NOMO-1 (cell line): ENCODE measurements around the gene CERS1.

Source experiments
- DNase-seq, 2 experiments: peaks; one replicate each; lab custom pipeline; 2025; ENCODE audit not compliant: unreplicated experiment in 2 of 2; lab: John Stamatoyannopoulos, UW

CERS1 gene

DNA sequence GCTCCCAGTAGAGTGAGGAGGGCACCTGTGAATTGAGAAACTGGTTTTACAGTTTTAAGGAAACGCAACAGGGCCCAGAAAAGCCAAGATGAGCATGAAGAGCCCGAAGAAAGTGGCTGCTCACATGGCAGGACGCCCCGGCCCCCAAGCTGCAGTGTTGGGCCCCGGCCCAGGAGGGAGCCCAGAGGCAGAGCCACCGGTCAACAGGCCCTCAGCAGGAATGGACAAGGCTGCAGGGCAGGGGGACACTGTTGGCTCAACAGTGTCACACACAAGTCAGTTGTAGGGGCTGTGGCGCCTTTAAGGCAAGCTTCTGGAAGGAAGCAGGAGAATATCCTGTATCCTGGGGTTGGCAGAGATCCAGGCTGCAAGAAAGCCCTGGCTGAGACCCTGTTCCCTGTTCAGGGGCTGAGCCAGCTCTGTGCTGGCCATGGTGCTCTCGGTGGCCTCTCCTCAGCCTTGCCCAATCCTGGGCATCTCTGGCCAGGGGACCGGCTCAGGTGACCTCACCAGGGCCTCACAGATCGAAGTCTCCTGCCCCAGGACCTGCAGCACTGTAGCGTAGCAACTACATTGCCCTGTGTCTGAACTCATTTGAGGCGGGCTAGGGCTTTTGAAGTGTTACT is 36.2 kb downstream of the CERS1 start:
- no peak for DNase-seq

DNA sequence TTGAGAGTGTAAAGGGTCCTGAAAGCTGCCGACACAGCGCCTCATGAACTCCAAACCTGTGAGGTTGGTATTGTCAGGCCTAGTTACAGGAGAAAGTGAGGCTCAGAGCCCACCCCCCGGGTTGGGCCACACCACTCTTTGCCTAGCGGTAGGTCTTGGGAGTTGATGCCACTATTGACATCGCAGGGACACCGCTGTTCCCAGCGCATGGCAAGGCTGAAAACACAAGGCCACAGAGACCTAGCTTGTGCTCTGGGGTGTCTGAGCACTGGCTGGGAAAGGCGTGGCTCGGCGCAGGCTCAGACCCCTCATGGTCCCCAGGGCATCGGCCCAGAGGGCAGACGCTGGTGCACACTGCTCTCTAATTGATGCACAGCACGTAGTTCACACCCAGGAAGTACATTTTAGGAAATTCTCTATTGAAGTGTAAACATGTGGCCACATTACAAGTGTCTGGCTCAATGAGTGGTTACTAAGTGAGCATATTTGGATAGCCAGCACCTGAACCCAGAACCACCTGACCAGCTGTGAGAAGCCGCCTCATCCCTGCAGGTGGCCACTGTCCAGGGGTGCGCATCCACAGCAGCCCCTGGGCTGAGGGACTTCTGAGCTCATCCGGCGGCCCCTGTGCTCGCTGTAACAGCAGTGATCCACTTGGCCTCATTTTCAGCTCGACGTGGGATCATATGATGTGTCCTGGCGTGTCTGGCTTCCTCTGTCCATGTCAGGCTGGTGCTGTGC is 36.9 kb downstream of the CERS1 start:
- no peak for DNase-seq

DNA sequence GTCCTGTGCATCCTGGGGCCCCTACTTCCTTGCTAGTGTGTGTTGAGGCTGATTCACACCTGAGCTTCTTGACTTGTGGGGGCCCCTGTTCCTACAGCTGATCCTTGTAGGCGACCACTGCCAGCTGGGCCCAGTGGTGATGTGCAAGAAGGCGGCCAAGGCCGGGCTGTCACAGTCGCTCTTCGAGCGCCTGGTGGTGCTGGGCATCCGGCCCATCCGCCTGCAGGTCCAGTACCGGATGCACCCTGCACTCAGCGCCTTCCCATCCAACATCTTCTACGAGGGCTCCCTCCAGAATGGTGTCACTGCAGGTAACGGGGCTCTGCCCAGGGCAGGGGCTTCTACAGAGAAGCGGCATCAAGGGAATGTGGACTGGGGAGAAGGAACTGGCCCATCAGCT is 38.7 kb downstream of the CERS1 start:
- DNase-seq: no peak

DNA sequence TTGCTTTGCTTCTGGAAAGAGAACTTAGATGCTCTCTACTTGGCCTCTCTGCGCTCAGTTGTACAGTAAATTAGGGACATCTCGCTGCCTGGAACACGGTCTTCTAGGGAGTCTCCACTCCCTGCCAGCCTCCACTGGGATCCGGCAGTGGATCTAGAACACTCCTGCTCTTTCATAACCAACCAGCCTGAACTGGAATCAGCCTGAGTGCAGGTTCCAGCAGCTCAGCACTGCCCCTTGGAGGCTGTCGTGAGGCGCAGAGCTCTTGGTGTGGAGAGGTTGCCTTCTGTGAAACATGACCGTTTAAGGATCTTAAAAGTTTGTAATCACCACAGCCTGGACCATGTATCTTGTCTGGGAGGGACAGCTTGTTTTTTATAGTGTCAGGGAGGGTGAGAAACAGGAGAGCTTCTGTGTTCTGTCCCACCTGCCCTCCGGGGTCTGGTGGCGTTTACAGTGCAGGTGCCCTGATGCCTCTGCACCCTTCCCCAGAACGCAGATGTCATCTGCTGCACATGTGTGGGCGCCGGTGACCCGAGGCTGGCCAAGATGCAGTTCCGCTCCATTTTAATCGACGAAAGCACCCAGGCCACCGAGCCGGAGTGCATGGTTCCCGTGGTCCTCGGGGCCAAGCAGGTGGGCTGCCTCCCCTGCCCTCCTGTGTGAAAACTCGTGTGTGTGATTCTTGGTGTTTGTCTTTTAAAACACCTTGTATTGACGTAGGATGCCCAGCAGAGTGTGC is 39.4 kb downstream of the CERS1 start:
- no peak for DNase-seq

DNA sequence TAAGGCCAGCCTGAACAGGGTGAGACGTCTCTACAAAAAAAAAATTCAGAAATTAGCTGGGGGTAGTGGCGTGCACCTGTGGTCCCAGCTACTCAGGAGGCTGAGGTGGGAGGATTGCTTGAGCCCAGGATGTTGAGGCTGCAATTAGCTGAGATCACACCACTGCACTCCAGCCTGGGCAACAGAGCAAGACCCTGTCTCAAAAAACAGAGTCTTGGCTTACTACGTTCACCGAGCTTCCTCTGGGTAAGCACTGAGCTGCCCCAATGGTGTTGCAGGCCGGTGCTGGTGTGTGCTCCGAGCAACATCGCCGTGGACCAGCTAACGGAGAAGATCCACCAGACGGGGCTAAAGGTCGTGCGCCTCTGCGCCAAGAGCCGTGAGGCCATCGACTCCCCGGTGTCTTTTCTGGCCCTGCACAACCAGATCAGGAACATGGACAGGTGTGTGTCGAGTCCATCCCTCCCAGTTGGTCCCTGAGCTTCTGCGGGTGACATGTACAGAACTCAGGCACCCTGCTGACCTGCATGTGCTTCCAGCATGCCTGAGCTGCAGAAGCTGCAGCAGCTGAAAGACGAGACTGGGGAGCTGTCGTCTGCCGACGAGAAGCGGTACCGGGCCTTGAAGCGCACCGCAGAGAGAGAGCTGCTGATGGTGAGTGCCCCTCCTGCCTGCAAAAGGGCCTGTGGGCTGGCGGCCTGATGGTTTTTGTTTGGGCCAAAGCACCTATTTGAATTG is 40.1 kb downstream of the CERS1 start:
- DNase-seq: no peak

DNA sequence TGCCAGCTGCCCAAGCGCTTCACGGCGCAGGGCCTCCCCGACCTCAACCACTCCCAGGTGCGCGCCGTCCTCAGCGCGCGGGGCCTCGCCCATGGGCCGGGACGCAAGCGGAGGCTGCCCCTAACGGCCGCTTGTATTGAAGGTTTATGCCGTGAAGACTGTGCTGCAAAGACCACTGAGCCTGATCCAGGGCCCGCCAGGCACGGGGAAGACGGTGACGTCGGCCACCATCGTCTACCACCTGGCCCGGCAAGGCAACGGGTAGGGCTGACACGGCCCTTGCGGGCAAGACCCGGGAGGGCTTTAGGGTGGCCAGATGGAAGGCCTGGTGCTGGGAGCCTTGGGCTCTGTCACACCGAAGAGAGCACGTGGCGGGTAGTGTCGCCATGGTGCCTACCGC is 41.0 kb downstream of the CERS1 start:
- no peak for DNase-seq

DNA sequence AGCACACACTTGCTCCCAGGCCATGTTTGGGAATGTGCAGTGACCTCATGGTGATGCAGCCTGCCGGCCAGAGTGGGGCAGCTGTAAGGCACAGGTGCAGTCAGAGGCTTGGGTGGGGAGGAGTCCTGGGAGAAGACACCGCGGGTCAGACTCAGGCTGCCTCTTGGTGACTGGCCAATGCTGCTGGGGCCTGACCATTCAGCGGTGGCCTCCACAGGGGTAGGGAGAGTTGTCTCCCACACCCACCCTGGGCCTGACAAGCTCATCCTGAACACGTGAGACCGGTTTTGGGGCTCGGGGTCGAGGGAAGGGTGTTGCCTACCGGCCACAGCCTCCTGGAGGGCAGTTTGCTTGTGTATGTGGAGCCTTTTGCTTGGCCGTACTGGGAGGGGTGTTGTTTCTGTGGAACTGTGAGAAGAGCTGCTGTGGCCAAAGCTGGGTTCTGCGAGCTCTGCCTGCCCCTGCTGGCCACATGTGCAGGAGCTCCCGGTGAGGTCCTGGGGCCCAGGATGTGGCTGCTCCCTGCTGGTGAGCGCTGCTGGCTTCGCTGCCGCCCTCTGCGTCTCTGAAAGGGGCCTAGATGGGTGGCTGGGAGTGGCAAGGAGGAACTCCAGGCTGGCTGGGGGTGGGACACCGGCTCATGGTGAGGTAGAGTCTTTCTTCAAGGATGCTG is 42.1 kb downstream of the CERS1 start:
- DNase-seq: no peak

DNA sequence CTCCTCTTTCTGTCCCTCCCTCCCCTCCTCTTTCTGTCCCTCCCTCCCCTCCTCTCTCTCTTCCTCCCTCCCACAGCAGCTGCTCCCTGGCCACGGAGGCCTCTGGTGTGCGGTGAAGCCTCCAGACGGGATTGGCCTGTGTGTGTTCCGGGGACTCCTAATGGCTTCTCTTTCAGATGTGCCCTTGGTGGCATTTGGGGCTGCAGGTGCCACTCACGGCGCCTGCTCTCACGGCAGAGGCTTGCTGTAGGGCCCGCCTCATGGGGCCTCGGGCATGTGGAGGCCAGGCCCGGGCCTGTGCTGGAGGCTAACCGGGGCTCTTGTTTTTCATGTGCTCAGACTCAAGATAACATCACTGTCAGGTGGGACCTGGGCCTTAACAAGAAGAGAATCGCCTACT is 43.3 kb downstream of the CERS1 start:
- no peak for DNase-seq

DNA sequence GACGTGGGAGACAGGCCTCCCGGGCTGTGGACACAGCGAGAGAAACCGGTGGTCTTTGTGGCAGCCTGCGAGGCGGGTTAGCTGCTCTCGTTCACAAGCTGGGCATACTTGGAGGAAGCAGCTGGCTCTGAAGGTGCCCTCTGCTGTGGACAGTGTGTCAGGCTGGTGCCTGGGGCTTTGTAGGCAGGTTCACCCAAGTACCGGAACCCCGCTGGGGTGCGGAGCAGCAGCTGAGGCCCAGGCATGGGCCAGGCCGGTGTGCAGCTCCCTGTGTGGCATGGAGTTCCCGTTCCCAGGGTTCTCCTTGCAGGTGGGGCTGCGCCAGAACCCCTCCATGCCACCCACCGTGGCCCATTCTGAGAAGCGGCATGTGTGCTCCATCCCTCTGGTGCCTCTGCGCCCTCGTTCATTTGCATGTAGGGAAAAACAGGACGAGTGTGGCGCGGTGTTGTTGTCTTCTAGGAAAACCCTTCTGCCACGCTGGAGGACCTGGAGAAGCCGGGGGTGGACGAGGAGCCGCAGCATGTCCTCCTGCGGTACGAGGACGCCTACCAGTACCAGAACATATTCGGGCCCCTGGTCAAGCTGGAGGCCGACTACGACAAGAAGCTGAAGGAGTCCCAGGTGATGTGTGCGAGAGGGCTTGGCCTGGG is 44.2 kb downstream of the CERS1 start:
- DNase-seq: no peak

DNA sequence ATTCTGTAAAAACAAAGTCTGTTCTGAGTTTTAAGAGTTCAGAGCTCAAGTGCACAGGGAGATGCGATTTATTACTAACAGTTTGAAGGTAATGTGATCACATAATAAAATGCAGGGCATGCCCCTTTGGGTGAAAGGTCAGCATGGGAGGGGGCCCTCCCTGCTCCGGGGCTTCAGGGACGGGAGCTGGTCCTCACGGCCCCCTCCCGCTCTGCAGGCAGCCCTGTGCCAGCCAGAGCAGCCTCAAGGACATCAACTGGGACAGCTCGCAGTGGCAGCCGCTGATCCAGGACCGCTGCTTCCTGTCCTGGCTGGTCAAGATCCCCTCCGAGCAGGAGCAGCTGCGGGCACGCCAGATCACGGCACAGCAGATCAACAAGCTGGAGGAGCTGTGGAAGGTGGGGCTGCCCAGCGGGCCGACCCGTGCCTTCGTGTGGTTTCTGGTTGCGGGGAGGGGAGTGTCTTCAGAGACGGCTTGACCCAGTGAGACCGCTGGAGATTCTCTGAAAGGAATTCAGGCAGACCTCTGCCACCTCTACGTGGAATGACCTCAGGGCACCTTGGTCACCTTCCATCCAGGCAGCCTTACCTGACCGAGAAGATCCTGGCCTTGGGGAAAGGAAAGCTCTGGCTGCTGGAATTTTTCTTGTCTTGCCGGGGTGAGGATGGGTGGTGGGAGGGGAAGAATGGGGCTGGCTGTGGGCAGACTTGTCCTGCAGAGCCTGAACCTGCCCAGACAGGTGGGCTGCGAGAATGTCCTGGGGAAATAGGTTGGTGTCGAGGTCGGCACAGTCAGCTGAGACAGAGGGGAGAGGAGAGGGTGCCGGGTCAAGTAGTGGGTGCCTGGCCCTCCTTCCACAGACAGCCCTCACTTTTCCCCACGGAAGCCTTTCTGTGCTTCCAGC is 45.2 kb downstream of the CERS1 start:
- DNase-seq: no peak

DNA sequence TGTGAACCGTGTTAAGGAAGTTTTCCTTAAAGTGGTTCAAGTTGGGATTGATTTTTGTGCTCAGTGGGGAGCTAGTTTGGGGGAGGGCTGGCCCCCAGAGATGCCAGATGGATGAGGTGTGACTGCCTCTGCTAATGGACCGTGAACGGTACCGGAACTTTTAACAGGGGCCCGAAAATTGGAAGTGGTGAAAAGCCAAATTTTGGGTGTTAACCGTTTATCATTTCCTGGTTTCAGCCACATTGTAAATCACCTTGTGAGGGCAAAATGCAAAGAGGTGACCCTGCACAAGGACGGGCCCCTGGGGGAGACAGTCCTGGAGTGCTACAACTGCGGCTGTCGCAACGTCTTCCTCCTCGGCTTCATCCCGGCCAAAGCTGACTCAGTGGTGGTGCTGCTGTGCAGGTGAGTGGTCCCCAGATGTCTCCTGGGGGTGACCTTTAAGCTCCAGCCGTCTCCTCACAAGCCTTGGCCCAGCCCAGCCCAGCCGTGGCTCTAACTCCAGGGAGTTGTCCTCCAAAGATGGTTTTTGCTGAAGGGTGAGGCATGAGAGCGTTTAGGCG is 46.0 kb downstream of the CERS1 start:
- peak in 1 of 2 experiments; percentile 9 for DNase-seq

DNA sequence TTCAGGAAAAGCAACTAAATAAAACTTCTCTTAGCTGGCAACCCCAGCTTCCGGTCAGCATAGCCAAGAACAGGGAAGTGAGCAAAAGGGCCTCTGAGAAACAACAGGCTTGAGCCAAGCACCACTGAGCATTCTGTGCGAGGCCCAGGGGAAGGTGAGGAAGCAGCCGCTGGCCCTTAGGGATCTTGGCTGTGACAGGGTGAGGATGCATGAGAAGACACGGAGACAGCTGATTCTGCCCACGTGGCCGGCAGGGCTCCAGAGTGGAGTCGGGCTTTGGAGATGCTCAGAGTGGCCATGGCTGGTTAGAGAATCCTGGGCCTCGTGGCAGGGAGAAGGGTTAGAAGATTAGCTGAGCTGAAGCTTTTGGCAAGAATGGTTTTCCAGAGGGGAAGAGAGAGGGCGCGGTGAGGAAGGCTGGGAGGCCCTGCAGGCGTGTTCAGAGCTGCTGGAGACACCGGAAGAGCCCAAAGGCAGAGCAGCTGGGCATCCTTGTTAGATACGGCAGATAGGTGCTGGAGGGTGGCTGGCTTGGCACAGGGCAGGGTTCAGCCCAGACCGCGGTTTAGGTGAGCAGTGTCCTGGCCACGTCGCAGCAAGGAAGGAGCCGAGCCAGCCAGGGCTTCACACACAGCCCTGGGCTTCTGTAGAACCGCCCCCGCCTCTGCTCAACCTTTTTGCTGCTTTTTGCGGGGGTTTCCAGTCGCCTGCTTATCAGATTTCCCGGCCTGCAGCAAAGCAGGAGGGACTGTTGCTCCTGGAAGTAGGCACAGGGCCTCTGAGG is 46.9 kb downstream of the CERS1 start:
- DNase-seq: peak; percentile 52 to 80

DNA sequence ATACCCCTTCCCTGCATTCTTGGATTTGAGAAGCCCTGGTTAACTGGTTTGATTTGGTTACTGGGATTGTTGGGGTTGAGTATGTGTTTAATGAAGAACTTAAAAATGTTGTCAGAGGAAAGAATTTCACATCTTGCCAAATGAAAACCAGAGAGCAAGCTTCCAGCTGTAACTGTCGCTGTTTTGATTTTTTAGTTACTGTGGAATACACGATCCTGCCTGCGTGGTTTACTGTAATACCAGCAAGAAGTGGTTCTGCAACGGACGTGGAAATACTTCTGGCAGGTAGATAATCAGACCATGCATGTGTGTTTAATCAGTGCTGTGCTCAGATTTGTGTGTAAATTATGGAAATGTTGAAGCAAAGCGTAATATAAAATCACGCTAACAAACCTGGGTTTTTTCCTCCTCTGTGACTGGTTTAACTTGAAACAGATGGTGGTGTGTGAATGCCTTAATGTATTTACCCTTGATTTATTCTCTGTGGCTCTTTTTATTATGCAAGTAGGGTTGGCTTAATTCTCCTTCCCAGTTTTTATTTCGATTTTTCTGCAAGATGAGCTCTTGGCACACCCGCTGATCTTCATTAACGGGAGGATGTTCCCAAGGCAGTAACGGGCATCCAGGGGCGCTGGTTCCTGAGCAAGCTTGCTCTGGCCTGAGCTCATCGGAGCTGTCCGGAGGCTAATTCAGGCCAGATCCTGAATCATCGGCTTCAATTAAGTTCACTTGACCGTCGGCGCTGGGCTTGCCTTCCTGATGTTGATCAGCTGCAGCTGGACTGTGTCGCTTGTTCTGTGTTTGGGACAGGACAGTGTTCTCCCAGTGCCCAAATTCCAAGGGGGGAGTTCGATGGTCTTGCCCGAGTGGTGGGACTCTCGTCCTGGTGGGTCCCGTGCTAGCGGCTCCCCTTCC is 48.2 kb downstream of the CERS1 start:
- no peak for DNase-seq

DNA sequence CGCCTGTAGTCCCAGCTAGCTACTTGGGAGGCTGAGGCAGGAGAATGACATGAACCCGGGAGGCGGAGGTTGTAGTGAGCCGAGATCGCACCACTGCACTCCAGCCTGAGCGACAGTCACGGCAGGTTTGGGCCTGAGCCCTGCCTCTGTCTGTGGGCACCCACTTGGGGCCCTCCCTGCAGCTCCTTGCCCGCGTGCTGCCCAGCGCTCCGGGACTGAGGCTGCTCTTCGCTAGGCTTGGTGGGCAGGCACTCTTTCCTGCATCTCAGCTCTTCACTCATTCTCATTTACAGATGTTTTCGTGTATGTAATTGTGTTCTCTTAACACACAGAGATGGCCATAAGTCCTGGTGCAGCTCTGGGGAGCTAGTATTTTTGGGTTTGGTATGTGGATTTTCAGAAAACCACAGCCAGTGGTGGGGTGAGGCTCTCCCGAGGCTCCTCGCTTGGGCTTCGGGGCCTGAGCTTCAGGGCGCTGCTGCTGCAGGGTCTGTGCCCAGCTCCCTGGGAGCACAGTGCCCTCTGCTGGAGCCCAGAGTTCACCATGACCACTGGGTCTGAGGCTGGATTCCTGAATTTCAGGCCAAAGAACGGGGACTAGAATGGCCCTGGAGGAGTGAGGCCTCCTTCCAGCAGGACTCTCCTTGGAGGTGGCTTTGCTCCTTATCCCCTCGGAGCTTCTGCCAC is 49.0 kb downstream of the CERS1 start:
- DNase-seq: peak; percentile 20 to 41

DNA sequence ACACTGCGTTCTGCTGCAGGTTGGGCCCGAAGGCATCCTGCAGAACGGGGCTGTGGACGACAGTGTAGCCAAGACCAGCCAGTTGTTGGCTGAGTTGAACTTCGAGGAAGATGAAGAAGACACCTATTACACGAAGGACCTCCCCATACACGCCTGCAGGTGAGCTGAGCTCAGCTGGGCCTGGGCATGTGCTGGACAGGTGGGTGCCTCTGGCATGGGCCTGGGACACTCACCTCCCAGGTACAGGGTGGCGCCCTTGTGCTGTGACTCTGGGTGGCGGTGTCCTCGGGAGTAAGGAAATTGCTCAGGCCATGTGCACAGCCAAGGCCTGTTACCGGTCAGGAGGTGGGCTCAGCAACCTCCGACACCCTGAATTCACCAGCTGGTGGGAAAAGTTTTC is 50.0 kb downstream of the CERS1 start:
- no peak for DNase-seq

DNA sequence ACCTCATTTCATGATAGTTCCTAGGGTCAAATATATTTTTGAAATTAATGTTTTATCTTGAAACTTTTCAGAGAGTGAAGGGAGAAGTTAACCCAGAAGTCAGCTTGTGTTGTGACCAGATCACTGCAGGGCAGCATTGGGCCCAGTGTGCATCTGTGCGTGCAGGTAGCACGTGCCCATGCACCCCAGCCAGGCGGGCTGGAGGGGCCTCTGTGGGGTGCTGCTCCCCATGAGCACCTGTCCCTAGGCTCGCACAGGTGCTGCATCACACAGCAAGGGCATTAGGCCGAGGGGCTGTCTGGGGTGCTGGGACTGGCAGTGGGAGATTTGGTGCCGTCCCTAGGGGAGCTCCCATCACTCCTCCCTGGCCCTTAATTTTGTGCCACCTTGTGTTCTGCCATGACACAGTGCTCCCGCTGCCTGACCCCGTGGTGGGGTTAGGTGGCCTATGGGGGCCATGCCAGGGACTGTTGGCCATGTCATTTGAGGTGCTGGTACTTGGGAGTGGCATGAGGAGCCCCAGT is 51.1 kb downstream of the CERS1 start:
- DNase-seq: no peak
